ENCODE data around the gene ASCL5. TPM values are rescaled to one million over a fixed set of nuclear protein-coding genes. Genes with fewer than 3 reads are reported as not detected.

ASCL5 gene
- total and polyA plus RNA-seq, 9 of the 15 experiments (the other 6 are each of a cell fraction or from before 2014, with no cell fraction given): 0.09 TPM; not detected in 8

GRCh38 chr1:201171063-201172036 lies 44.4 kb upstream of the ASCL5 start (continued):
- TF ChIP-seq E2F6 (IDR thresholded peaks at IDR 0.05; ENCODE audit: borderline replicate concordance in 1 of 2, extremely low read depth in 1 of 2, insufficient read depth in 1 of 2, insufficient read length in 1 of 2, low read depth in 1 of 2, low read length in 1 of 2, poor library complexity in 1 of 2, severe bottlenecking in 1 of 2): peak; percentile 11 to 44
- peak; percentile 37 for TF ChIP-seq HMGN3 (IDR thresholded peaks at IDR 0.05; ENCODE audit: borderline replicate concordance, extremely low read depth, insufficient read length, low read depth, low read length)
- TF ChIP-seq ZBTB49 (CRISPR knock-in tag; IDR thresholded peaks at IDR 0.05; ENCODE audit: borderline replicate concordance): peak; percentile 94
- peak; percentile 68; the same call in 1 of the 2 replicates for TF ChIP-seq ZBTB7A (IDR thresholded peaks at IDR 0.05; ENCODE audit: borderline replicate concordance, control insufficient read depth, low read depth, low read length)
- TF ChIP-seq BMI1 (IDR thresholded peaks at IDR 0.05; ENCODE audit: low read length): no peak
- no peak for TF ChIP-seq KLF6 (CRISPR knock-in tag; IDR thresholded peaks at IDR 0.05; ENCODE audit: borderline replicate concordance)
- TF ChIP-seq PML (IDR thresholded peaks at IDR 0.05; ENCODE audit: low read length): 0 out of 2 replicates have a peak, but pooled peaks have one; percentile 14
- peak; percentile 54 for TF ChIP-seq ZBTB33 (CRISPR knock-in tag; IDR thresholded peaks at IDR 0.05)
- TF ChIP-seq IRF1 (CRISPR knock-in tag; IDR thresholded peaks at IDR 0.05; ENCODE audit: borderline replicate concordance): no peak
- peak; percentile 50; the same call in 1 of the 2 replicates for TF ChIP-seq ZNF143 (CRISPR knock-in tag; IDR thresholded peaks at IDR 0.05)
- TF ChIP-seq RBM25 (IDR thresholded peaks at IDR 0.05; ENCODE audit: low read depth, low read length, severe bottlenecking): peak; percentile 88
- peak; percentile 11 for TF ChIP-seq KDM5B (IDR thresholded peaks at IDR 0.05; ENCODE audit: insufficient replicate concordance, low read depth, low read length)
- TF ChIP-seq FIP1L1 (IDR thresholded peaks at IDR 0.05; ENCODE audit: low read depth, low read length, poor library complexity, severe bottlenecking): no peak
- TF ChIP-seq ZKSCAN8 (CRISPR knock-in tag; IDR thresholded peaks at IDR 0.05): no peak
- TF ChIP-seq UBTF (IDR thresholded peaks at IDR 0.05; ENCODE audit: borderline replicate concordance in 1 of 2, low read depth in 2 of 2, low read length in 2 of 2): peak; percentile 79; a peak in 2 of 4 replicates

Measured in K562 (cell line).